GM19099 (cell line): ENCODE data around the gene CHCHD3.

ENCODE experiments used
- POLR2A ChIP-seq: IDR thresholded peaks from 3 replicates; pipeline ENCODE4 v1.6.1; 2011; ENCODE audit warnings: low read depth; ENCODE audit not compliant: insufficient read length; ENCODE audit errors: extremely low read depth

Gene CHCHD3

GRCh38 chr7:133099633-133100286 is 17.9 kb upstream of the CHCHD3 start:
- TF ChIP-seq POLR2A, result no peak

- TF ChIP-seq POLR2A, result no peak
These were observed 13.3 kb upstream of the CHCHD3 start for GRCh38 chr7:133095119-133095671.

GRCh38 chr7:133091943-133092464 is 10.1 kb upstream of the CHCHD3 start:
- no peak for TF ChIP-seq POLR2A

GRCh38 chr7:133082390-133082766 is 488 bp upstream of the CHCHD3 start:
- TF ChIP-seq POLR2A, result no peak

GRCh38 chr7:133081119-133081598 is 731 bp downstream of the CHCHD3 start:
- TF ChIP-seq POLR2A, result no peak

- no peak for TF ChIP-seq POLR2A
These were observed 2.6 kb downstream of the CHCHD3 start for GRCh38 chr7:133079296-133079695.

GRCh38 chr7:133077394-133077793 is 4.5 kb downstream of the CHCHD3 start:
- no peak for TF ChIP-seq POLR2A

GRCh38 chr7:133076142-133076541 is 5.7 kb downstream of the CHCHD3 start:
- no peak for TF ChIP-seq POLR2A

GRCh38 chr7:133071506-133071905 is 10.4 kb downstream of the CHCHD3 start:
- no peak for TF ChIP-seq POLR2A

- no peak for TF ChIP-seq POLR2A
These were observed 11.3 kb downstream of the CHCHD3 start for GRCh38 chr7:133070562-133070961.

- TF ChIP-seq POLR2A, result no peak
These were observed 16.6 kb downstream of the CHCHD3 start for GRCh38 chr7:133065301-133065700.

GRCh38 chr7:133064082-133064820 is 17.6 kb downstream of the CHCHD3 start:
- no peak for TF ChIP-seq POLR2A

GRCh38 chr7:133061792-133062191 is 20.1 kb downstream of the CHCHD3 start:
- TF ChIP-seq POLR2A, result no peak

- TF ChIP-seq POLR2A, result no peak
These were observed 20.5 kb downstream of the CHCHD3 start for GRCh38 chr7:133061357-133061756.

- no peak for TF ChIP-seq POLR2A
These were observed 21.9 kb downstream of the CHCHD3 start for GRCh38 chr7:133060004-133060403.

GRCh38 chr7:133059263-133059662 is 22.6 kb downstream of the CHCHD3 start:
- TF ChIP-seq POLR2A, result no peak

- TF ChIP-seq POLR2A, result no peak
These were observed 25.3 kb downstream of the CHCHD3 start for GRCh38 chr7:133056370-133057238.
